DMS114 treated with DMSO at 0.1 percent for 48 hours (cell line): ENCODE measurements around the gene MYH9.
"Not testable (repeated sequence)": the region's sequence is repeated elsewhere in the genome, so short reads cannot be mapped to it uniquely, and the experiment has no call there.

ENCODE experiments used
- DNase-seq: peaks from one replicate; lab custom pipeline; 2025; ENCODE audit not compliant: unreplicated experiment; lab: John Stamatoyannopoulos, UW

The MYH9 gene

GRCh38 chr22:36280379-36280778, 107.4 kb downstream of the MYH9 start:
- no peak for DNase-seq

GRCh38 chr22:36279219-36279666, 108.5 kb downstream of the MYH9 start:
- no peak for DNase-seq

DNA sequence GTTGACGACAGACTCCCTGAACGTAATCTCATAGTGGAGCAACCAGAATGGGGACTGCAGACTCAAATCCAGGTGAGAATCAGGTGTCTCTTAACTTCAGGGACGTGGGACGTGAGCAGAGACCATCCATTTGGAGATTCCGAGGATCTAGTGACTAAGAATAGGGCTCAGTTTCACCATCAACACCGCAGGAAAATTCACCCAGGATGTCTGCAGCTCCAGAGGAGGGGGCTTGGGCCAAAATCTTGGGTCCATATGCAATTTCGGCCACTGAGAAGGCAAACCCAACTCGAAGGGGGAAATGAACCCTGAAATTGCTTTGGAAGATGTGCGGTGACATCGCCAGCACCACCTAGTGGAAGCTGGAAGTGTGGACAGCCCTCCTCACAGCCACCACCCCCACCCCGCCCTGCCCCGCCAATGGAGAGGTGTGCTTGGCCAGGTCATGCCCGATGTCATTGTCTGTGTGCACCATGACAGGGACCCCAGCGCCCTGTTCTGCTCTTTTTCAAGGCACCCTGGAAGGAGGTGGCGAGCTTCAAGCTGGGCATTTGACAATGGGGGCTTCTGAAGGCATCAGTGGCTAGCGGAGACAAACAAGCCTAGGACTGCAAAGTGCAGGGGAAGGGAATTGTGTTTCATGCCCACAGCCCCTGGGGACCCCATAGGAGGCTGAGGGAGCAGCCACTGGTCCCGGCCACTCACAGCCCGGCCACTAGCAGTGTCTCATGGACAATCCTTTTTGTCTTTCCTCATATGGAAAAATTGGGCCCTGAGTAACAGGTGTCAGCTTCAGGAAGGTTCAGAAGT, 110.1 kb downstream of the MYH9 start:
- peak; percentile 5 for DNase-seq

GRCh38 chr22:36274531-36274930, 113.2 kb downstream of the MYH9 start:
- DNase-seq: no peak

GRCh38 chr22:36271951-36272350, 115.8 kb downstream of the MYH9 start:
- DNase-seq: not testable (repeated sequence)

GRCh38 chr22:36271231-36271630, 116.5 kb downstream of the MYH9 start:
- DNase-seq: not testable (repeated sequence)

GRCh38 chr22:36267896-36268485, 119.8 kb downstream of the MYH9 start:
- no peak for DNase-seq

GRCh38 chr22:36267058-36267457, 120.7 kb downstream of the MYH9 start:
- no peak for DNase-seq

DNA sequence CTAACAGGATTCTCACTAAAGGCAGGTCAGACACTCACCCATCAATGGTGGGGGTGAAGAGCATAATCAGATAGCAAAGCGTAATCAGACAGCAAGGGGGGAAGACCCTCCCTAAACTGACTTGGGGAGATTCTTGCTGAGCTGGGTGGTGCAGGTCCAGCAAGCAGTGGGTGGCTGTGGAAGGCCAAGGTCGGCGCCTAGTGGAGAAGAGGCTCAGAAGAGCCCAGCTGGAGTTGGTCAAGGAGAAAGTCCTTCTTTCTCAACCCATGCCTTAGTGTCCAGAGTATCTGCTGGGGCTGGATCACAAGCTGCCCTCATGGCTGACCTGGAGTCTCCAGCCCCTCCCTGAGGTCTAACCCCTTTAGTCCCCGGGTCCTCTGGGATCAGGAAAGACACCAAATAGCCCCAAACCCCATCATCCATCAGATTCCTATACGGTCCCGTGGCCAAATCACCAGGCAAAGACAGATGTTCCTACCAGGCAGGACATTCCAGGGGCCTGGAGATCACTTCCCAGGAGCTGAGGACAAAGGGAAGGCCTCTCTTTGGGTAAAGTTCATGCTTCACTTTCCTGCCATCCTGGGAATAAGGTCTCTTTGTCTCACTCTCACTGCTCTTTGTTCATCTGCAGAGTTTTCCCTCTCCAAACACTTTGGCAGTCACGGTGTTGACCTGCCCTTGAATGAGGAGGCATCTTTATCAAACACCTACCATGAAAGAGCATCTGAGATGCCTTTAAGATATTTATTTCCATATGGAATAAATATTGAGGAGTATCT, 123.7 kb downstream of the MYH9 start:
- not testable (repeated sequence) for DNase-seq

- not testable (repeated sequence) for DNase-seq
Observed at GRCh38 chr22:36263216-36263673, 124.5 kb downstream of the MYH9 start.

GRCh38 chr22:36262307-36262706, 125.5 kb downstream of the MYH9 start:
- not testable (repeated sequence) for DNase-seq

DNA sequence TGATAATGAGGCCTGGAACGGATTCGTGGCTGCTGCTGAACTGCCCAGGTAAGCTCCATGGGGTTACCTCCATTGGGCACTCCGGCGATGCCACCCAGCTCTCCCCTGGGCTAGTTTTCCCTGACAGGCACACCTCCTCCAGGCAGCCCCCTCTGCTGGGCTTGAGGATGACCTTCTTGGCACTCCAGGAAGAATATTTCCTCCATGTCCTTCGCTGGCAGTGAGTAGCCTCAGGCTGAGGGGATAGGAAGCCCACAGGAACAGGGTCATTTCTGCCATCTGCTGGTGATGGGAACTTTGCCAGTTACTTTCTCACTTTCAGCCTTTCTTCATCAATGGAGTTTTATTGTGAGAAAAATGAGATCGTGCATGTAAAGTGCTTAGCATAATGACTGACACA, 126.1 kb downstream of the MYH9 start:
- DNase-seq: not testable (repeated sequence)

DNA sequence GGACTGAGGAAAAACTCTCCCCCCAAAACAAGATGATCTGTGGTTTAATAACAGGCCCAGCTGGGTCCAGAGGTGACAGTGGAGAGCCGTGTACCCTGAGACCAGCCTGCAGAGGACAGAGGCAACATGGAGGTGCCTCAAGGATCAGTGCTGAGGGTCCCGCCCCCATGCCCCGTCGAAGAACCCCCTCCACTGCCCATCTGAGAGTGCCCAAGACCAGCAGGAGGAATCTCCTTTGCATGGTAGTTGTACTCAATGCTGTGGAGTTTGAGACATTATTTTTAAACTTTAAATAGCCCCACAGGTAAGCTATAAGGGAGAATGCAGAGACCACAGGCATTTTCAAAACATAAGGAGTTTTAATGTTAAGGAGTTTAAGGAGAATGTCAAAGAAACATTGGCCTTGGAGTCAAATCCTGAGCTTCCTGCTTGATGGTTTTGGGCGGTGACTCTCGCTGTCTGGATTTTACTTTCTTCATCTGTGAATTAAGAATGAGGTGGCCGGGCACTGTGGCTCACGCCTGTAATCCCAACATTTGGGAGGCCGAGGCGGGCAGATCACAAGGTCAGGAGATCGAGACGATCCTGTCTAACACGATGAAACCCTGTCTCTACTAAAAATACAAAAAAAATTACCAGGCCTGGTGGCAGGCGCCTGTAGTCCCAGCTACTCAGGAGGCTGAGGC, 128.0 kb downstream of the MYH9 start:
- no peak for DNase-seq

GRCh38 chr22:36258701-36259614, 128.8 kb downstream of the MYH9 start:
- DNase-seq: no peak

DNA sequence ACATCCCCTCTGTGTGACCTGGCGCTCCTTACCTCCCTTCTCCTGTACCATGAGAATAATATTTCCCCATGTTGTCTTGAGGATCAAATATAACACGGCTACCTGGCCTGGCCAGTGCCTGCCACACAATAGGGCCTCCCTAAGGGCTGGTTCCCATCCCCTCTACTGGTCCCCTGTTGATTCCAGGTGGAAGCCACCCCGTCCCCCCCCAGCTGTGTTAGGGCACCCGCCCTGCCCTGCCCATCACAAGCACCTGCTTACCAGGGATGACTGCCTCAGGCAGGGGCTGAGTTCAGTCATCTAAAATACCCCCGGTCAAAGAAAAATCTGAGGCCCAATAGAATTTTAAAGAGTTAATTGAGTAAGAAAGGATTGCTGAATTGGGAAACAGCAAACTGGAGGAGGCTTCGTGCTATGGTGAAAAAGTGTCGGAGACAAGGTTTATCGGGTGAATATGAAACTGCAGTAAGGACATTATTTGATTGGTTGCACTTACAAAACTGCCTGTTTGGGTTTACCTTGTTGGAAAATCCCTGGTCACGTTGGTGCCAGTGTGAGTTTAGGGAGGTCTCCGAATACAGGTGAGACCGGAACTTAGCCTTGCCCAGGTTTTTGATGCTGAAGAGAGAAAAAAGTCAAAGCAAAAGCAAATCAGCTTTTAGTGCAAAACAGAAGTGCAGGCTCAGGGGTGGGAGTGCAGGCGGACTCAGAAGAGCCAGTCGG, 129.7 kb downstream of the MYH9 start:
- DNase-seq: no peak

DNA sequence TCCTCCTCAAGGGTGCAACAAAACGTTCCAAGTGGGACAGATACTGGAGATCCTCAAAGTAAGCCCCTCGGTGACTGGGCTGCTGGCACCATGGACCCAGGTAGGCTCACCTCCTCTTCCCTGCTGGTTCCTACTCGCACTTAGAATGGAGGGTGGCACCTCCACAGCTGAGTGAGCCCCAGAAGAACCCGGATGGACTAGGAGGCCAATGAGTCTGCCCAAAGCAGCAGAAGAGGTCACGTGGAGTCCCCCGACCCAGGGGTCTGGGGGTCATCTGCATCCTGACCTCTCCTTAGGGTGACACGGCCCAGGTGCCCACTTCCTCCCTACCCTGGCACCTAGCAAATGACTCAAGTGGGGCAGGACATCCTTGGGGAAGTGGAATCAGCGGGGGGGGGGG, 130.5 kb downstream of the MYH9 start:
- DNase-seq: no peak

- DNase-seq: no peak
Observed at GRCh38 chr22:36256478-36256877, 131.3 kb downstream of the MYH9 start.

DNA sequence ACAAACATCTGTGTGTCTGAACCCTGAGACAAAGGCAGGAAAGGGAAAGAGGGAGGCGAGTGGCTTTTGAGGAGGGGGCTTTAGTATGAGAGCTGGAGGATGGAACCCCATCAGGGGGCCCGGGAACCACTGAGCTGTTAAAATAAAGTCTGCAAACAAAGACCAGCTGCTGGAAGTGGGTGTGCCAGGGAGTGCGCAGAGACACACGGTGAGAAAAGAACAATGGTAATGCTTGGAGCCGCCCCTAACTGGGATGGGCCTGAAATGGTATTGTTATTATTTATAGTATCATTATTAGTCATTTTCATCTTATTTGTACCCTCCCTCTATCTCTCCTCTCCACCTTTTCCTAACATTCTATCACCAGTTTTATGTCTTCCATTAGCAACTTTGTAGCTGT, 132.2 kb downstream of the MYH9 start:
- DNase-seq: not testable (repeated sequence)
